H1 (cell line): ENCODE data around the gene TMEM117. TPM values are rescaled to one million over a fixed set of nuclear protein-coding genes. Genes with fewer than 3 reads are reported as not detected.

ENCODE experiments used
- CTCF ChIA-PET: fragments of 300-600 bp; sonication (Branson Sonifier 250); formaldehyde crosslinking; loops from one replicate; lab custom pipeline; 2021; ENCODE audit not compliant: partially characterized antibody; lab: Charles Lee
- POLR2A ChIA-PET: fragments of 300-600 bp; sonication (Branson Sonifier 250); formaldehyde crosslinking; loops from one replicate; lab custom pipeline; 2021; ENCODE audit warnings: inconsistent platforms; ENCODE audit not compliant: partially characterized antibody; lab: Charles Lee
- DNase-seq, 2 experiments: peaks; one replicate each; pipeline versions ENCODE4 v3.0.0 to v3.0.0-alpha.2; 2010 to 2022; ENCODE audit warnings: low spot score in 2 of 2, low read depth in 1 of 2, mixed read lengths in 1 of 2
- FAIRE-seq: peaks from 2 replicates; lab custom pipeline; 2011; peaks lifted over from hg19 to GRCh38; lab: Jason Lieb, UNC
- H2AFZ ChIP-seq: 2 replicates; pipeline ENCODE4 v1.8.1; 2012; ENCODE audit warnings: low read length, inconsistent platforms
- H2AK5ac ChIP-seq: 2 replicates; pipeline ENCODE4 v1.6.1; 2013; ENCODE audit warnings: low read depth, low read length
- H2BK120ac ChIP-seq: replicated peaks from 2 replicates; pipeline ENCODE3; 2013; ENCODE audit warnings: low read depth, low read length, inconsistent platforms
- H2BK12ac ChIP-seq: 2 replicates; pipeline ENCODE4 v1.6.1; 2013; ENCODE audit warnings: low read depth, low read length
- H2BK15ac ChIP-seq: 2 replicates; pipeline ENCODE4 v1.6.1; 2013; ENCODE audit warnings: low read length
- H2BK20ac ChIP-seq: 2 replicates; pipeline ENCODE4 v1.6.1; 2013; ENCODE audit warnings: low read length
- H2BK5ac ChIP-seq: 2 replicates; pipeline ENCODE4 v1.6.1; 2013; ENCODE audit warnings: low read depth, low read length
- H3K14ac ChIP-seq: 2 replicates; pipeline ENCODE4 v1.6.1; 2013; ENCODE audit warnings: inconsistent platforms; ENCODE audit not compliant: insufficient read length
- H3K18ac ChIP-seq: 2 replicates; pipeline ENCODE4 v1.6.1; 2013; ENCODE audit warnings: low read length; ENCODE audit errors: extremely low read depth
- H3K23ac ChIP-seq: 2 replicates; pipeline ENCODE4 v1.6.1; 2013; ENCODE audit warnings: inconsistent platforms; ENCODE audit not compliant: insufficient read length
- H3K23me2 ChIP-seq: 2 replicates; pipeline ENCODE4 v1.6.1; 2013; ENCODE audit warnings: low read depth, low read length
- H3K27ac ChIP-seq: 2 replicates; pipeline ENCODE4 v1.6.1; 2011; ENCODE audit warnings: low read depth, low read length, inconsistent platforms
- H3K27me3 ChIP-seq, 4 experiments: replicated peaks in 1 of 4; 1 replicate in 1 of 4; 2 replicates in 3 of 4; pipeline versions ENCODE4 v1.6.1 to v1.8.1; 2011 to 2013; ENCODE audit warnings: low read length in 3 of 4, mild to moderate bottlenecking in 3 of 4, inconsistent platforms in 2 of 4, mixed read lengths in 2 of 4, moderate library complexity in 1 of 4; ENCODE audit not compliant: control insufficient read depth in 3 of 4, insufficient read depth in 3 of 4; ENCODE audit errors: extremely low read depth in 1 of 4
- H3K36me3 ChIP-seq, 4 experiments: 2 replicates each; pipeline versions ENCODE4 v1.6.1 to v1.8.1; 2011 to 2013; ENCODE audit warnings: mild to moderate bottlenecking in 4 of 4, low read length in 3 of 4, moderate library complexity in 2 of 4, control low read depth in 1 of 4, inconsistent platforms in 1 of 4; ENCODE audit not compliant: insufficient read depth in 4 of 4, control insufficient read depth in 2 of 4
- H3K4ac ChIP-seq: replicated peaks from 2 replicates; pipeline ENCODE3; 2013; ENCODE audit warnings: low read length, low read depth, mixed read lengths, inconsistent platforms; ENCODE audit not compliant: insufficient read length
- H3K4me1 ChIP-seq, 4 experiments: replicated peaks in 1 of 4; 1 replicate in 1 of 4; 2 replicates in 3 of 4; pipeline versions ENCODE4 v1.6.1 to v1.8.1; 2011 to 2013; ENCODE audit warnings: low read length in 3 of 4, inconsistent platforms in 2 of 4, mixed read lengths in 1 of 4; ENCODE audit not compliant: insufficient read depth in 4 of 4, control insufficient read depth in 3 of 4
- H3K4me2 ChIP-seq, 2 experiments: 2 replicates each; pipeline versions ENCODE4 v1.6.1 to v1.8.1; 2011 to 2013; ENCODE audit warnings: low read depth in 2 of 2, low read length in 2 of 2, control low read depth in 1 of 2, inconsistent platforms in 1 of 2, mild to moderate bottlenecking in 1 of 2; ENCODE audit not compliant: insufficient read depth in 1 of 2
- H3K4me3 ChIP-seq, 4 experiments: fragments of 200-600, 300-600 bp in 1 of 4; sonication (generic), shearing (Covaris generic), sonication (Bioruptor Twin) in 1 of 4; 2 replicates each; pipeline versions ENCODE4 v1.5.1 to v1.8.1; 2011 to 2016; ENCODE audit warnings: low read length in 4 of 4, low read depth in 3 of 4, control low read depth in 2 of 4, inconsistent platforms in 2 of 4, mild to moderate bottlenecking in 2 of 4, mixed read lengths in 1 of 4, moderate library complexity in 1 of 4; ENCODE audit not compliant: insufficient read depth in 2 of 4; ENCODE audit errors: extremely low read depth in 1 of 4
- H3K56ac ChIP-seq: replicated peaks from 2 replicates; pipeline ENCODE3; 2013; ENCODE audit warnings: low read depth, mild to moderate bottlenecking, mixed read lengths, low read length, inconsistent platforms; ENCODE audit not compliant: insufficient read length
- H3K79me1 ChIP-seq: 2 replicates; pipeline ENCODE4 v1.6.1; 2013; ENCODE audit warnings: low read depth, low read length, control low read depth
- H3K79me2 ChIP-seq, 2 experiments: 2 replicates each; pipeline versions ENCODE4 v1.6.1 to v1.8.1; 2012 to 2013; ENCODE audit warnings: low read length in 2 of 2, mild to moderate bottlenecking in 2 of 2, inconsistent platforms in 1 of 2; ENCODE audit not compliant: insufficient read depth in 2 of 2, control insufficient read depth in 1 of 2
- H3K9ac ChIP-seq, 4 experiments: replicated peaks in 1 of 4; 1 replicate in 1 of 4; 2 replicates in 3 of 4; pipeline versions ENCODE4 v1.6.1 to v1.8.1; 2011 to 2013; ENCODE audit warnings: low read depth in 3 of 4, low read length in 3 of 4, control low read depth in 2 of 4, mild to moderate bottlenecking in 2 of 4, moderate library complexity in 2 of 4, inconsistent platforms in 1 of 4; ENCODE audit errors: extremely low read depth in 1 of 4
- H3K9me3 ChIP-seq, 2 experiments: 2 replicates each; pipeline versions ENCODE4 v1.6.1 to v1.8.1; 2012 to 2013; ENCODE audit warnings: mild to moderate bottlenecking in 2 of 2, moderate library complexity in 2 of 2, control low read depth in 1 of 2, inconsistent platforms in 1 of 2, low read depth in 1 of 2, low read length in 1 of 2, mixed read lengths in 1 of 2; ENCODE audit not compliant: insufficient read depth in 2 of 2
- H4K20me1 ChIP-seq, 2 experiments: replicated peaks in 1 of 2; 2 replicates each; pipeline versions ENCODE3 to v1.8.1; 2011 to 2013; ENCODE audit warnings: inconsistent platforms in 2 of 2, low read length in 2 of 2, mild to moderate bottlenecking in 1 of 2; ENCODE audit not compliant: insufficient read depth in 2 of 2, control insufficient read depth in 1 of 2
- H4K5ac ChIP-seq: 2 replicates; pipeline ENCODE4 v1.6.1; 2013; ENCODE audit warnings: low read length, low read depth, mixed read lengths, inconsistent platforms; ENCODE audit not compliant: insufficient read length
- H4K8ac ChIP-seq: 2 replicates; pipeline ENCODE4 v1.8.0; 2013; ENCODE audit warnings: mild to moderate bottlenecking, moderate library complexity, low read length, inconsistent platforms; ENCODE audit not compliant: insufficient read depth; ENCODE audit errors: extremely low read depth
- H4K91ac ChIP-seq: replicated peaks from 2 replicates; pipeline ENCODE3; 2013; ENCODE audit warnings: low read length, mixed read lengths, inconsistent platforms; ENCODE audit not compliant: insufficient read length
- RXRA ChIP-seq: IDR thresholded peaks from 2 replicates; pipeline ENCODE4 v1.6.1; 2011; ENCODE audit warnings: low read depth, mild to moderate bottlenecking, low read length, moderate library complexity; ENCODE audit not compliant: insufficient read depth
- SP1 ChIP-seq: IDR thresholded peaks from 2 replicates; pipeline ENCODE4 v1.6.1; 2011; ENCODE audit warnings: low read depth, low read length
- SUZ12 ChIP-seq: fragments of 200-600 bp; sonication (generic); IDR thresholded peaks from 2 replicates; pipeline ENCODE4 v1.6.1; 2012; ENCODE audit warnings: mild to moderate bottlenecking, inconsistent platforms, low read length, moderate library complexity, mixed read lengths
- ZNF274 ChIP-seq: IDR thresholded peaks from 2 replicates; pipeline ENCODE4 v1.7.0; 2012; ENCODE audit warnings: low read length, borderline replicate concordance; ENCODE audit errors: extremely low read depth
- WGBS, 2 experiments: shearing (Covaris generic) in 1 of 2; methylation state at CpG; one replicate each; pipeline versions ENCODE4 v1.1.6 to v1.1.7; 2013 to 2015; ENCODE audit warnings: low lambda C conversion rate in 2 of 2, mixed read lengths in 2 of 2, inconsistent platforms in 1 of 2, low coverage in 1 of 2, missing lambda C conversion rate in 1 of 2; ENCODE audit not compliant: insufficient replicate concordance in 2 of 2, insufficient coverage in 1 of 2, insufficient read length in 1 of 2; ENCODE audit errors: extremely low coverage in 1 of 2, missing lambda C conversion rate in 1 of 2; 5-methylcytosine and 5-hydroxymethylcytosine counted together
- polyA plus RNA-seq, 7 experiments: library from polyadenylated mRNA; depleted of rRNA in 3 of 7; stranded (reverse) in 5 of 7; unstranded in 2 of 7; fragments of >200 nt in 5 of 7; fragments of 200-250 nt in 2 of 7; gene quantifications; 1 replicate in 5 of 7; 2 replicates in 1 of 7; 4 replicates in 1 of 7; pipeline versions ENCODE4 v1.2.1 to v1.2.3, GENCODE V29; 2011 to 2013; ENCODE audit warnings: missing spikeins in 2 of 7, mixed read lengths in 2 of 7
- total RNA-seq: library from RNA; stranded (reverse); fragmentation: NEBNext Ultra II Directional; extraction: Animal tissue kit (Norgen Biotek cat#: 25700); gene quantifications from 2 replicates; pipeline ENCODE4 v1.2.1, GENCODE V29; 2021

TMEM117 gene
- total and polyA plus RNA-seq, 2 of the 8 experiments (the other 6 are each of a cell fraction or from before 2014, with no cell fraction given), result 0.80 to 1.4 TPM

DNA sequence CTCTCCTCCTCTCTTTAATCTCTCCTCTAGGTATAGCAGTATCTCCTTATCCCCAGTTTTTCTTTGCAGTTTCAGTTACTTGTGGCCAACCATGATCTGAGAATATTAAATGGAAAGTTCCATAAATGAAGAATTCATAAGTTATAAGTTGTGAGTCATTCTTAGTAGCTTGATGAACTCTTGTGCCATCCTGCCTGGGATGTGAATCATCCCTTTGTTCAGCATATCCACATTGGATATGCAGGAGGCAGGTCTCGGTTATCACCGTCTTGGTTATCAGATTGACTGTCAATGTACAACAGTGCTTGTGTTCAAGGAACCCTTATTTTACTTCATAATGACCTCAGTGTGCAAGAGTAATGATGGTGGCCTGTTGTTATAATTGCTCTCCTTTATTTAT is 134.0 kb downstream of the TMEM117 start:
- H2AFZ ChIP-seq, result no peak overlapping the region
- no peak overlapping the region for H4K91ac ChIP-seq
- no peaks in the 10 kb centered on the region for H3K79me2 ChIP-seq
- H2AK5ac ChIP-seq, result no peak overlapping the region
- ChIA-PET CTCF (no interaction called here), POLR2A (no interaction called here)
- 97% methylated on average over 2 of the region's 2 CpGs; no CpG with 5 or more reads in 1 of the 2 experiments for WGBS, 2 experiments
- no peak overlapping the region for H2BK120ac ChIP-seq
- H3K79me1 ChIP-seq, result no peaks in the 10 kb centered on the region
- no peak overlapping the region for H4K5ac ChIP-seq
- no peak overlapping the region for H2BK12ac ChIP-seq
- no peak overlapping the region for H3K9ac ChIP-seq
- H4K8ac ChIP-seq, result no peak overlapping the region
- peaks cover 0 to 1% (median 0%) of the 10 kb centered on the region in 4 experiments; a peak in 1 of 7 replicates for H3K27me3 ChIP-seq
- no peak overlapping the region for H3K4me3 ChIP-seq
- no peaks in the 10 kb centered on the region for H3K36me3 ChIP-seq
- H4K20me1 ChIP-seq, result no peaks in the 10 kb centered on the region
- H3K4me1 ChIP-seq, result no peaks in the 10 kb centered on the region
- H3K14ac ChIP-seq, result no peak overlapping the region
- no peak overlapping the region for H3K27ac ChIP-seq
- H3K18ac ChIP-seq, result no peak overlapping the region
- DNase-seq (no peak), FAIRE-seq (no peak)
- H3K9me3 ChIP-seq, result 0 out of 4 replicates have a peak, but pooled peaks cover 0 to 2% of the 10 kb centered on the region in 2 experiments
- H3K56ac ChIP-seq, result no peak overlapping the region
- no peak overlapping the region for H2BK5ac ChIP-seq
- H3K23ac ChIP-seq, result no peak overlapping the region
- no peak overlapping the region for H2BK15ac ChIP-seq
- no peak overlapping the region for H3K4me2 ChIP-seq
- H3K4ac ChIP-seq, result no peak overlapping the region
- no peak overlapping the region for H2BK20ac ChIP-seq
- no peaks in the 10 kb centered on the region for H3K23me2 ChIP-seq
- no peak for TF ChIP-seq SUZ12
- no peak for TF ChIP-seq SP1
- TF ChIP-seq RXRA, result no peak
- TF ChIP-seq ZNF274, result no peak
